Effector memory CD4-positive, alpha-beta T cell (primary cell): ENCODE measurements around the gene MFSD8.
"Not testable (repeated sequence)": the region's sequence is repeated elsewhere in the genome, so short reads cannot be mapped to it uniquely, and the experiment has no call there.

Experiments
- DNase-seq, 3 donors: peaks; one replicate each; pipeline ENCODE4 v3.0.0-alpha.2; 2020
- H3K27ac ChIP-seq: 2 replicates; pipeline ENCODE4 v1.7.0; 2013; ENCODE audit warnings: mild to moderate bottlenecking, low read length, moderate library complexity; ENCODE audit not compliant: insufficient read depth, poor library complexity, severe bottlenecking
- H3K27me3 ChIP-seq: replicated peaks from 2 replicates; pipeline ENCODE4 v1.7.0; 2013; ENCODE audit warnings: mild to moderate bottlenecking, low read length; ENCODE audit not compliant: insufficient read depth, control insufficient read depth, poor library complexity, severe bottlenecking
- H3K36me3 ChIP-seq: 2 replicates; pipeline ENCODE4 v1.7.0; 2013; ENCODE audit warnings: mild to moderate bottlenecking, low read length, moderate library complexity; ENCODE audit not compliant: control insufficient read depth, insufficient read depth
- H3K4me1 ChIP-seq: 2 replicates; pipeline ENCODE4 v1.7.0; 2013; ENCODE audit warnings: low read length, mild to moderate bottlenecking; ENCODE audit not compliant: control insufficient read depth, insufficient read depth, poor library complexity, severe bottlenecking
- H3K4me3 ChIP-seq: 2 replicates; pipeline ENCODE4 v1.7.0; 2013; ENCODE audit warnings: low read length, low read depth, mild to moderate bottlenecking; ENCODE audit not compliant: insufficient read depth, poor library complexity, severe bottlenecking
- H3K9me3 ChIP-seq: 2 replicates; pipeline ENCODE4 v1.7.0; 2013; ENCODE audit warnings: mild to moderate bottlenecking, low read length, moderate library complexity; ENCODE audit not compliant: control insufficient read depth

MFSD8 gene

DNA sequence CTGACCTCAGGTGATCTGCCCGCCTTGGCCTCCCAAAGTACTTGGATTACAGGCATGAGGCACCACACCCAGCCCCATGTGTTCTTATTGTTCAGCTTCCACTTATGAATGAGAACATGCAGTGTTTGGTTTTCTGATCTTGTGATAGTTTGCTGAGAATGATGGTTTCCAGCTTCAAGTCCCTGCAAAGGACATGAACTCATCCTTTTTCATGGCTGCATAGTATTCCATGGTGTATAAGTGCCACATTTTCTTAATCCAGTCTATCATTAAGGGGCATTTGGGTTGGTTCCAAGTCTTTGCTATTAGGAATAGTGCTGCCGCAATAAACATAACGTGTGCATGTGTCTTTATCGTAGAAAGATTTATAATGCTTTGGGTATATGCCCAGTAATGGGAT is 65.3 kb downstream of the MFSD8 start:
- not testable (repeated sequence) for H3K4me1 ChIP-seq, H3K36me3 ChIP-seq, H3K9me3 ChIP-seq, H3K4me3 ChIP-seq, DNase-seq, H3K27ac ChIP-seq, H3K27me3 ChIP-seq

DNA sequence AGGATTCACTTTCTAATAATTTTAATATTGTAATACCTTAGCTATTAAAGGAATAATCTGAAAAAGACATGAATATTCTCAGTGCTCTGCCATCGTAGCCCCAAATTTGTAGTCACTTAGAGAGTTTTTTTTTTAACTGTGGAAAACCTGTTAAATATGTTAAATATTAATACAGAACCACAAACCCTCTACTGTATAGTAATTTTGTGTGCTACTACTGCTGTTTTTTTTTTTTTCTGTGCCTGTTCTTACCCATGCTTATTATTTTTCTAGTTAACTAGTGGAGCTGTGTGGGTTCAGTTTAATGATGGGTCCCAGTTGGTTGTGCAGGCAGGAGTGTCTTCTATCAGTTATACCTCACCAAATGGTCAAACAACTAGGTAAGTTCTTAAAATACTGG is 68.4 kb downstream of the MFSD8 start:
- H3K4me1 ChIP-seq = no peaks in the 10 kb centered on the region
- H3K4me3 ChIP-seq = no peak overlapping the region
- no peak overlapping the region for H3K27ac ChIP-seq
- no peaks in the 10 kb centered on the region for H3K27me3 ChIP-seq
- no peaks in the 10 kb centered on the region for H3K9me3 ChIP-seq
- H3K36me3 ChIP-seq = no peaks in the 10 kb centered on the region
- DNase-seq = no peak

DNA sequence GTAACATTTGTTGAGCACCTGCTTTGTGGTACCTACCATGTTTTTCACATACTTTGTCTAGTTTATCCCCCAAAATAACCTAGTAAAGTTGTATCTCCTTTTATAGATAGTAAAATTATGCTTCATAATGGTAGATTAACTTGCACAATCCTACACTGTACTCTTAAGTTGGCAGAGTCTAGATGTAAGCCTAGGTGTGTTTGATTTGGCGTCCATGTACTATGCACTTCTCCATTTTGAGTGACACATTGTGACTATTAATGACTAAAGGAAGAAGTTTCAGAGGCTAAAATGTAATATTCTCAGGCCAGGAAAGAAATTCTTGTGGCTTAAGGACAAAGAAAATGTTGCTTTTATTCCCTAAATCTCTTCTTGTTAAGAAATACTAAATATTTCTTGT is 68.9 kb downstream of the MFSD8 start:
- Histone ChIP-seq H3K4me1 (no peaks in the 10 kb centered on the region), H3K27me3 (no peaks in the 10 kb centered on the region), H3K9me3 (no peaks in the 10 kb centered on the region), H3K27ac (no peak overlapping the region), H3K36me3 (no peaks in the 10 kb centered on the region), H3K4me3 (no peak overlapping the region)
- DNase-seq = no peak

DNA sequence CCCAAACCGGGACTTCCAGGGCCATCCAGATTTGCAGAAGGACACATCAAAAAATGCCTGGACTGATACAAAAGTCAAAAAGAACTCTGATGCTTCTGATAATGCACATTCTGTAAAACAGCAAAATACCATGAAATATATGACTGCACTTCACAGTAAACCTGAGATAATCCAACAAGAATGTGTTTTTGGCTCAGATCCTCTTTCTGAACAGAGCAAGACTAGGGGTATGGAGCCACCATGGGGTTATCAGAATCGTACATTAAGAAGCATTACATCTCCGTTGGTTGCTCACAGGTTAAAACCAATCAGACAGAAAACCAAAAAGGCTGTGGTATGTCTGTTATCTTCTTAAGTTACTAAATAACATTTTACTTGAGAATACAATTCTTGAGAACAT is 75.1 kb downstream of the MFSD8 start:
- H3K4me1 ChIP-seq = no peaks in the 10 kb centered on the region
- H3K36me3 ChIP-seq = no peaks in the 10 kb centered on the region
- no peaks in the 10 kb centered on the region for H3K27me3 ChIP-seq
- H3K27ac ChIP-seq = no peak overlapping the region
- H3K9me3 ChIP-seq = no peaks in the 10 kb centered on the region
- no peak overlapping the region for H3K4me3 ChIP-seq
- DNase-seq = no peak

- Histone ChIP-seq H3K27ac (no peak overlapping the region), H3K4me3 (no peak overlapping the region), H3K4me1 (no peaks in the 10 kb centered on the region), H3K36me3 (no peaks in the 10 kb centered on the region), H3K9me3 (no peaks in the 10 kb centered on the region), H3K27me3 (no peaks in the 10 kb centered on the region)
- no peak for DNase-seq
Observed at GRCh38 chr4:127888559-127888958, 76.4 kb downstream of the MFSD8 start.

DNA sequence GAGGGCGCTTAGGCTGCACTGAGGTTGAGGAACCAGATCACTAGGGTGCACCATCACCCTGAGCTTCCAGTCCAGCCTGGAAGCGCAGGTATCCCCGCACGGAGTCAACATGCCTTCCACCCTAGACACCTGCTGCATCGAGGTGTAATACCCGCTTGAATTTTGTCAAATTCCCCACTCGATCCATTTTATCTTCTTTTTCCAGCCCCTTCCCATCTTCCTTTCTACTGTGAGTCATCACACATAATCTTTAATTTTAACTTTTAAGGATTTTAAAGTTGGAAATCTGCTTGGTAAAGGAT is 83.5 kb downstream of the MFSD8 start:
- H3K4me1 ChIP-seq = peaks cover 6% of the 10 kb centered on the region
- H3K27me3 ChIP-seq = no peaks in the 10 kb centered on the region
- H3K9me3 ChIP-seq = no peaks in the 10 kb centered on the region
- no peaks in the 10 kb centered on the region for H3K36me3 ChIP-seq
- peak overlapping the region; percentile 89 for H3K4me3 ChIP-seq
- peak overlapping the region; percentile 69 for H3K27ac ChIP-seq
- no peak for DNase-seq

DNA sequence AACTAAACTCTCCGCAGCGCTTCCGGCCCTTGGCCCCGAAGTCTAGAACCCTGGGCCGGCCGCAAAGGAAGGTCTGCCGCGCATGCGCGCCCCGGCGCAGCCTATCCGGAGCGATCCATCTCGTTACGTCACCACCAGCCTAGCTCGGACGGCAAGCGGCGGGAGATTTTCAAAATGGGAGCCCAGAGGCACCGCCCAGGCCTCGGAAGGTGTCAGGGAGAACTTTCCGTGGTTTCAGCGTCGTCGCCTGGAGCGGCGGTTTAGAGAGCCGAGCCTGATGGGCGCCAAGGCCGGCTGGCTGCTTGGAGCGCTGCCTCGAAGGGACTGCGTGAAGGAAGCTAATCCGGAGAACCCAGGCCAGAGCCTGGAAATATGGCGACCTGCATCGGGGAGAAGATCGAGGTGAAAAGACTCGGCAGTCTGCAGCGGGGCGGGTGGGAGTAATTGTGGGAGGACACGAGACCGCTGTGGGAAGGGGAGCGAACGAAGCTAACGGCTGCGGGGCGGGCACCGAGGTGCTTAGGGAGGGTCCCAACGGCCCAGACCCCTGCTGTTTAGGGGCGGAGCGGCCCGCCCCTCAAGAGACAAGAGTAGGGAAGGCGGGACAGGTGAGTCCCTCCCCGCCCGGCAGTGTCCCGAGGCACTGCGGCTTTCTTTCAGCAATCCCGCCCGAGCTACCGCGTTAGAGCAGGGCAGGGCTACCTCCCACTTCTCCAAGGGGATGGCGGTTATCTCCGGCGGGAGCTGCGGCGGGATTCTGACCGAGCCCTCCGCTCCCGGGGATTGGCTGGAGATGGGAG is 84.0 kb downstream of the MFSD8 start, which contains the start of gene PLK4:
PLK4 (plus strand) TSS at position 131 of the 800 bp plus-strand sequence; CDS start at position 373, 242 bp downstream.
- peak within 1 kb of the TSS; percentile 69 for H3K27ac ChIP-seq
- H3K36me3 ChIP-seq = no peaks in the 10 kb centered on the region
- DNase-seq = peak; percentile 83 to 89 (median 86)
- peak within 1 kb of the TSS; percentile 89 for H3K4me3 ChIP-seq
- no peaks in the 10 kb centered on the region for H3K27me3 ChIP-seq
- H3K9me3 ChIP-seq = no peaks in the 10 kb centered on the region
- H3K4me1 ChIP-seq = peaks cover 6% of the 10 kb centered on the region

GRCh38 chr4:127875791-127876190 is 89.2 kb downstream of the MFSD8 start:
- H3K9me3 ChIP-seq = no peaks in the 10 kb centered on the region
- no peaks in the 10 kb centered on the region for H3K27me3 ChIP-seq
- H3K27ac ChIP-seq = no peak overlapping the region
- no peak for DNase-seq
- H3K4me1 ChIP-seq = no peaks in the 10 kb centered on the region
- no peaks in the 10 kb centered on the region for H3K36me3 ChIP-seq
- no peak overlapping the region for H3K4me3 ChIP-seq

- no peaks in the 10 kb centered on the region for H3K36me3 ChIP-seq
- no peaks in the 10 kb centered on the region for H3K27me3 ChIP-seq
- no peak overlapping the region for H3K4me3 ChIP-seq
- H3K27ac ChIP-seq = no peak overlapping the region
- DNase-seq = no peak
- no peaks in the 10 kb centered on the region for H3K4me1 ChIP-seq
- H3K9me3 ChIP-seq = no peaks in the 10 kb centered on the region
Observed at GRCh38 chr4:127870688-127871087, 94.3 kb downstream of the MFSD8 start.

- Histone ChIP-seq H3K4me1 (no peaks in the 10 kb centered on the region), H3K4me3 (no peak overlapping the region), H3K9me3 (no peaks in the 10 kb centered on the region), H3K36me3 (no peaks in the 10 kb centered on the region), H3K27me3 (no peaks in the 10 kb centered on the region), H3K27ac (no peak overlapping the region)
- DNase-seq = no peak
Observed at GRCh38 chr4:127870281-127870680, 94.7 kb downstream of the MFSD8 start.
